Epithelial cell of alveolus of lung (primary cell): Measurements from ENCODE around the gene WDR4. TPM values are rescaled to one million over a fixed set of nuclear protein-coding genes. Genes with fewer than 3 reads are reported as not detected.

Source experiments
- total RNA-seq: library from RNA; depleted of rRNA; stranded (reverse); fragments of >200 nt; gene quantifications from 2 replicates; pipeline ENCODE4 v1.2.1, GENCODE V29; 2015

The WDR4 gene
- 7.8 and 8.6 TPM in 2 replicates for total RNA-seq

GRCh38 chr21:42878993-42879787, at the start of gene WDR4:
WDR4 (minus strand) TSS chr21:42879539; CDS start chr21:42879495, 44 bp downstream.

GRCh38 chr21:42925114-42925926, 46.0 kb upstream of the WDR4 start, which contains the start of gene ERVH48-1:
ERVH48-1 (minus strand) TSS chr21:42925630; CDS start chr21:42919006, 6,624 bp downstream.

GRCh38 chr21:42892931-42893755, 13.8 kb upstream of the WDR4 start, which contains the start of gene NDUFV3:
NDUFV3 (plus strand) TSS chr21:42893309; CDS start chr21:42893334, 25 bp downstream.

Other genes starting within 250 kb of the WDR4 start
- gene PDE9A, start 225.9 kb downstream of the WDR4 start, total RNA-seq, result 4.1 and 6.9 TPM in 2 replicates
- gene NDUFV3, start 13.8 kb upstream of the WDR4 start, total RNA-seq, result 38.8 and 52.4 TPM in 2 replicates
- not detected in 2 replicates for gene ERVH48-1, start 46.1 kb upstream of the WDR4 start, total RNA-seq
- 10.6 and 13.7 TPM in 2 replicates for gene PKNOX1, start 95.0 kb upstream of the WDR4 start, total RNA-seq
- gene CBS, start 196.3 kb upstream of the WDR4 start, total RNA-seq, result 30.0 and 66.5 TPM in 2 replicates
- 24.0 and 27.0 TPM in 2 replicates for gene U2AF1, start 228.0 kb upstream of the WDR4 start, total RNA-seq